OCI-LY7 (cell line): ENCODE data around the gene POU4F1.

Experiments
- EZH2phosphoT487 ChIP-seq: fragments of 200-600 bp; sonication (generic); IDR thresholded peaks from 2 replicates; pipeline ENCODE4 v1.6.1; 2018; ENCODE audit warnings: low read depth, borderline replicate concordance, mild to moderate bottlenecking, mixed run types, antibody characterized with exemption, low read length, moderate library complexity, mixed read lengths
- TF ChIP-seq, protein P1 (sequence below): fragments of 200-600 bp; sonication (generic); conservative IDR thresholded peaks from 2 replicates; pipeline ENCODE4 v1.5.1; 2014; ENCODE audit warnings: mild to moderate bottlenecking, antibody characterized with exemption, low read length, moderate library complexity, mixed read lengths

DNA sequence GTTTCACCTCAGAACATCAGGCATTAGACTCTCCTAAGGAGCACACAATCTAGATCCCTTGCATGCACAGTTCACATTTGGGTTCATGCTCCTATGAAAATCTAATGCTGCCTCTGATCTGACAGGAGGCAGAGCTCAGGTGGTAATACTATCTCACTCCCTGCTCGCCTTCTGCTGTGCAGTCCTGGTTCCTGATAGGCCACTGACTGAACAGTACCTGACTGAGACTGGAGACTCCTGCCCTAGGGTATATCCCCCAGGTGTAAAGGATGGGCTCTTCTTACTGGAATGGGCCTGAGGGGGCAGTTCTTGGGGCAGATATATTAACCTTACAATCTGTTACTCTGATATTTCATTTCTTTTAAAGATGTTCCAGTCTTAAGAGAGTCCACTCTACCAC, 49.3 kb upstream of the POU4F1 start:
- TF ChIP-seq EZH2phosphoT487 = no peak
- TF ChIP-seq, protein P1, sequence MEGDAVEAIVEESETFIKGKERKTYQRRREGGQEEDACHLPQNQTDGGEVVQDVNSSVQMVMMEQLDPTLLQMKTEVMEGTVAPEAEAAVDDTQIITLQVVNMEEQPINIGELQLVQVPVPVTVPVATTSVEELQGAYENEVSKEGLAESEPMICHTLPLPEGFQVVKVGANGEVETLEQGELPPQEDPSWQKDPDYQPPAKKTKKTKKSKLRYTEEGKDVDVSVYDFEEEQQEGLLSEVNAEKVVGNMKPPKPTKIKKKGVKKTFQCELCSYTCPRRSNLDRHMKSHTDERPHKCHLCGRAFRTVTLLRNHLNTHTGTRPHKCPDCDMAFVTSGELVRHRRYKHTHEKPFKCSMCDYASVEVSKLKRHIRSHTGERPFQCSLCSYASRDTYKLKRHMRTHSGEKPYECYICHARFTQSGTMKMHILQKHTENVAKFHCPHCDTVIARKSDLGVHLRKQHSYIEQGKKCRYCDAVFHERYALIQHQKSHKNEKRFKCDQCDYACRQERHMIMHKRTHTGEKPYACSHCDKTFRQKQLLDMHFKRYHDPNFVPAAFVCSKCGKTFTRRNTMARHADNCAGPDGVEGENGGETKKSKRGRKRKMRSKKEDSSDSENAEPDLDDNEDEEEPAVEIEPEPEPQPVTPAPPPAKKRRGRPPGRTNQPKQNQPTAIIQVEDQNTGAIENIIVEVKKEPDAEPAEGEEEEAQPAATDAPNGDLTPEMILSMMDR = no peak
